CD8-positive, alpha-beta memory T cell (primary cell): ENCODE data around the gene SPATA17. TPM values are rescaled to one million over a fixed set of nuclear protein-coding genes. Genes with fewer than 3 reads are reported as not detected.

Experiments used
- CTCF ChIA-PET: fragments of 350-600 bp; sonication (Branson Sonifier 250); formaldehyde crosslinking; loops from one replicate; lab custom pipeline; 2021; ENCODE audit warnings: antibody characterized with exemption; lab: Charles Lee
- POLR2A ChIA-PET: fragments of 350-600 bp; sonication (Branson Sonifier 250); formaldehyde crosslinking; loops from one replicate; lab custom pipeline; 2021; ENCODE audit warnings: antibody characterized with exemption; lab: Charles Lee
- DNase-seq, 5 donors: peaks; one replicate each; pipeline versions ENCODE4 v3.0.0 to v3.0.0-alpha.2; 2020 to 2022; ENCODE audit warnings: mixed read lengths in 1 of 5
- H3K27ac ChIP-seq: one replicate; pipeline ENCODE4 v1.7.0; 2013; ENCODE audit warnings: low read depth, mild to moderate bottlenecking, low read length, moderate library complexity
- H3K27me3 ChIP-seq: 2 replicates; pipeline ENCODE4 v1.7.0; 2013; ENCODE audit warnings: low read length, mild to moderate bottlenecking; ENCODE audit not compliant: insufficient read depth, poor library complexity, severe bottlenecking
- H3K36me3 ChIP-seq: 2 replicates; pipeline ENCODE4 v1.7.0; 2013; ENCODE audit warnings: mild to moderate bottlenecking, low read length, moderate library complexity; ENCODE audit not compliant: insufficient read depth
- H3K4me1 ChIP-seq: 2 replicates; pipeline ENCODE4 v1.7.0; 2013; ENCODE audit warnings: mild to moderate bottlenecking, low read length, moderate library complexity; ENCODE audit not compliant: insufficient read depth
- H3K4me3 ChIP-seq: 2 replicates; pipeline ENCODE4 v1.7.0; 2013; ENCODE audit warnings: mild to moderate bottlenecking, low read length
- H3K9me3 ChIP-seq: 2 replicates; pipeline ENCODE4 v1.7.0; 2013; ENCODE audit warnings: mild to moderate bottlenecking, low read length
- H3K27ac Mint-ChIP-seq, 8 donors: one replicate each; pipeline ENCODE4 v1.8.0; 2020 to 2021; ENCODE audit warnings: mixed read lengths in 8 of 8, mild to moderate bottlenecking in 6 of 8, inconsistent platforms in 3 of 8, moderate library complexity in 3 of 8
- H3K27me3 Mint-ChIP-seq, 2 donors: one replicate each; pipeline ENCODE4 v1.8.0; 2020 to 2021; ENCODE audit warnings: mixed read lengths in 2 of 2, mild to moderate bottlenecking in 1 of 2, moderate library complexity in 1 of 2
- H3K36me3 Mint-ChIP-seq, 3 donors: one replicate each; pipeline ENCODE4 v1.8.0; 2020 to 2021; ENCODE audit warnings: mixed read lengths in 3 of 3, inconsistent platforms in 1 of 3, mild to moderate bottlenecking in 1 of 3
- H3K4me1 Mint-ChIP-seq, 3 donors: one replicate each; pipeline ENCODE4 v1.8.0; 2020 to 2021; ENCODE audit warnings: mixed read lengths in 3 of 3, inconsistent platforms in 1 of 3, mild to moderate bottlenecking in 1 of 3
- H3K4me3 Mint-ChIP-seq, 7 donors: one replicate each; pipeline ENCODE4 v1.8.0; 2020 to 2021; ENCODE audit warnings: mixed read lengths in 7 of 7, mild to moderate bottlenecking in 6 of 7, moderate library complexity in 4 of 7, inconsistent platforms in 2 of 7
- H3K9me3 Mint-ChIP-seq, 5 donors: one replicate each; pipeline ENCODE4 v1.8.0; 2020 to 2022; ENCODE audit warnings: mixed read lengths in 5 of 5, mild to moderate bottlenecking in 3 of 5, moderate library complexity in 2 of 5, inconsistent platforms in 1 of 5
- polyA plus RNA-seq: library from polyadenylated mRNA; unstranded; fragments of 300-500 nt; fragmentation: Illumina TruSeq; gene quantifications from one replicate; pipeline ENCODE4 v1.2.3, GENCODE V29; 2021
- total RNA-seq, 2 experiments: library from RNA; stranded (reverse); gene quantifications; one replicate each; pipeline ENCODE4 v1.2.3, GENCODE V29; 2021

SPATA17 gene
- total and polyA plus RNA-seq, 3 experiments from 2014 or later, result 0.33 TPM; not detected in 2

- Mint-ChIP-seq H3K4me1 (no peaks in the 10 kb centered on the region), H3K27ac (no peak overlapping the region), H3K4me3 (no peak overlapping the region), H3K36me3 (no peaks in the 10 kb centered on the region), H3K27me3 (peaks cover 0 to 4% of the 10 kb centered on the region in 2 donors), H3K9me3 (peaks cover 2 to 23% (median 5%) of the 10 kb centered on the region in 5 donors)
- H3K9me3 ChIP-seq, result no peaks in the 10 kb centered on the region
- POLR2A ChIA-PET, result no interaction called here
- H3K36me3 ChIP-seq, result no peaks in the 10 kb centered on the region
- H3K4me3 ChIP-seq, result no peak overlapping the region
- no peak for DNase-seq
- no peaks in the 10 kb centered on the region for H3K4me1 ChIP-seq
- no peaks in the 10 kb centered on the region for H3K27me3 ChIP-seq
- CTCF ChIA-PET, result no interaction called here
- no peak overlapping the region for H3K27ac ChIP-seq
These were observed 257.2 kb downstream of the SPATA17 start for GRCh38 chr1:217888328-217888727.

- peaks cover 0 to 4% of the 10 kb centered on the region in 2 donors for H3K27me3 Mint-ChIP-seq
- no peaks in the 10 kb centered on the region for H3K36me3 ChIP-seq
- ChIA-PET CTCF (no interaction called here), POLR2A (no interaction called here)
- no peak overlapping the region for H3K4me3 Mint-ChIP-seq
- peaks cover under 1 to 20% (median 5%) of the 10 kb centered on the region in 5 donors for H3K9me3 Mint-ChIP-seq
- no peak overlapping the region for H3K4me3 ChIP-seq
- H3K27ac Mint-ChIP-seq, result no peak overlapping the region
- H3K4me1 Mint-ChIP-seq, result no peaks in the 10 kb centered on the region
- H3K27ac ChIP-seq, result no peak overlapping the region
- H3K9me3 ChIP-seq, result no peaks in the 10 kb centered on the region
- H3K27me3 ChIP-seq, result no peaks in the 10 kb centered on the region
- no peak for DNase-seq
- no peaks in the 10 kb centered on the region for H3K4me1 ChIP-seq
- H3K36me3 Mint-ChIP-seq, result no peaks in the 10 kb centered on the region
These were observed 258.3 kb downstream of the SPATA17 start for GRCh38 chr1:217889401-217889800.

DNA sequence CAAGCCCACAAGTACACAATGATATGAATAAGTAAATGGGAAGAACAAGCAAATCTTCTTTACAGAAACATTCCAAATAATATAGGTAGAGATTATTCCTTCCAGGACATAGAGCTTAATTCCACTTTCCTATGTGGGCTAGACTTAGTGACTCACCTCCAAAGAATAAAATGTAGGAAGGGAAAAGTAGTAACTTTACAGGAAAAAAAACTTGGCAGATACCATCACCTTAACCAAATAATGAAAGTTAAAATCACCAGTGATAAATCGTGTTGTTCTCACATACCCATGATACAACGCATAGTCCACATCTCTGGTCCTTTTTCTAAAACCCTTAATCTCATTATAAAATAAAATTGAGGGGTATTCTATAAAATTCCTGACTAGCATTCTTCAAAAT, 260.8 kb downstream of the SPATA17 start:
- Histone ChIP-seq H3K9me3 (no peaks in the 10 kb centered on the region), H3K27me3 (no peaks in the 10 kb centered on the region), H3K4me3 (no peak overlapping the region), H3K27ac (no peak overlapping the region), H3K4me1 (no peaks in the 10 kb centered on the region), H3K36me3 (no peaks in the 10 kb centered on the region)
- DNase-seq, result no peak
- Mint-ChIP-seq H3K36me3 (no peaks in the 10 kb centered on the region), H3K27ac (no peak overlapping the region), H3K4me1 (no peaks in the 10 kb centered on the region), H3K9me3 (peaks cover 0 to 20% (median 5%) of the 10 kb centered on the region in 5 donors), H3K4me3 (no peak overlapping the region), H3K27me3 (peaks cover 0 to 4% of the 10 kb centered on the region in 2 donors)
- POLR2A ChIA-PET, result no interaction called here
- CTCF ChIA-PET, result no interaction called here

DNA sequence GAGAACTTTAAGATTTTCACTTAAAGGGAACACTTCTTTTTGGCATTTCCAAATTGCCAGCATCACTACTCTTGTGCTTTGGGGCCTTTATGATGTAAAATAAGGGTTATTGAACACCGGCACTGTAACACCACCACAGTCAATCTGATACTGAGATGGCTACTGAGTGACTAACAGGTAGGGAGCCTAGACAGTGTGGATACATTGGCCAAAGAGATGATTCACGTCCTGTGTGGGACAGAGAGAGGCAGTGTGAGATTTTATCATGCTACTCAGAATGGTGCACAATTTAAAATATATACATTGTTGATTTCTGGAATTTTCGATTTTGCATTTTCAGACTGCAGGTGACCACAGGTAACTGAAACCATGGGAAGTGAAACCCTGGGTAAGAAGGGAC, 261.6 kb downstream of the SPATA17 start:
- H3K27ac Mint-ChIP-seq, result no peak overlapping the region
- peaks cover 0 to under 1% of the 10 kb centered on the region in 2 donors for H3K27me3 Mint-ChIP-seq
- Histone ChIP-seq H3K36me3 (no peaks in the 10 kb centered on the region), H3K4me1 (no peaks in the 10 kb centered on the region), H3K4me3 (no peak overlapping the region), H3K27me3 (no peaks in the 10 kb centered on the region), H3K9me3 (no peaks in the 10 kb centered on the region), H3K27ac (no peak overlapping the region)
- ChIA-PET CTCF (no interaction called here), POLR2A (no interaction called here)
- H3K9me3 Mint-ChIP-seq, result peaks cover 0 to 20% (median 4%) of the 10 kb centered on the region in 5 donors
- H3K4me3 Mint-ChIP-seq, result no peak overlapping the region
- DNase-seq, result no peak
- no peaks in the 10 kb centered on the region for H3K36me3 Mint-ChIP-seq
- H3K4me1 Mint-ChIP-seq, result no peaks in the 10 kb centered on the region

DNA sequence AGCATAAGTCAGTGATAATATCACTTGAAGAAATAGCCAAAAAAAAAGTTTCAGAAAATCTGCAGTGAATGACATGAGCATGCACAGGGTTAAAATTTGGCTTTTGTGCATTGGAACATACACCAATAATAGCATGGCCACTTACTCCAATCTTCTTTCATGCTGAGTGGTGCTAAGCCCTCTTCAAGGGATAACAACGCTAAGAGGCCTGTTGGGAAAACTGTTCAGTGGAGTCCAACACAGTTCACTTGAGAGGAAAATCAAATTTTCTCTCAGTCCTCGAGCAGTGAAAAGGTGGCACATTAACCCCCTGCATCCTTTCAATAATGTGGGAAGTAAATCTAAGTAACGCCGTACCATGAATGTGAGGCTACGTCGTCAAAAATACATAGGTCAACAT, 264.7 kb downstream of the SPATA17 start:
- no peaks in the 10 kb centered on the region for H3K36me3 Mint-ChIP-seq

DNA sequence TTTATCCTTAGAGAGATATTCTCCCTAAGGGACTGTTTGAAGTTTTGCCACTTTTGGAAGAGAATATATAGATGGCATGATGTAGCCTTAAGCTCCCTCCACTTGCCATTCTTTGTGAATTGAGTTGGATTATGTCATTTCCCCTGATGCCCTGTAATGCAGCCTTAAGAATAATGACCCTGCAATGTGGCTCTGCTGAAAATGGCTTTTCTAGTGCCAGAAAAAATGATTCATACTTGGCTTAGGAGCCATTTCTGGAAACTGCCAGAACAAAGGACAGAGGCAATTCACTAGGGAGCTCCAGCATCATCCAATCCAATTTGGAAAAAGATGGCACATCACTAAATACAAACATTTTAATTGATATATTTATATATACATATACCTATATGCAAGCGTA, 265.3 kb downstream of the SPATA17 start:
- no peaks in the 10 kb centered on the region for H3K27me3 Mint-ChIP-seq
- no peaks in the 10 kb centered on the region for H3K27me3 ChIP-seq
- no peak overlapping the region for H3K27ac Mint-ChIP-seq
- POLR2A ChIA-PET, result no interaction called here
- CTCF ChIA-PET, result no interaction called here
- no peaks in the 10 kb centered on the region for H3K4me1 Mint-ChIP-seq
- H3K27ac ChIP-seq, result no peak overlapping the region
- H3K4me1 ChIP-seq, result no peaks in the 10 kb centered on the region
- no peaks in the 10 kb centered on the region for H3K9me3 ChIP-seq
- no peak overlapping the region for H3K4me3 Mint-ChIP-seq
- no peaks in the 10 kb centered on the region for H3K36me3 ChIP-seq
- no peak for DNase-seq
- peaks cover 0 to 4% (median 3%) of the 10 kb centered on the region in 5 donors for H3K9me3 Mint-ChIP-seq
- H3K36me3 Mint-ChIP-seq, result no peaks in the 10 kb centered on the region
- H3K4me3 ChIP-seq, result no peak overlapping the region

More for the DNA sequence above, 264.7 kb downstream of the SPATA17 start:
- ChIA-PET CTCF (no interaction called here), POLR2A (no interaction called here)
- Histone ChIP-seq H3K4me3 (no peak overlapping the region), H3K36me3 (no peaks in the 10 kb centered on the region), H3K4me1 (no peaks in the 10 kb centered on the region), H3K27me3 (no peaks in the 10 kb centered on the region), H3K27ac (no peak overlapping the region), H3K9me3 (no peaks in the 10 kb centered on the region)
- H3K27me3 Mint-ChIP-seq, result no peaks in the 10 kb centered on the region
- no peak overlapping the region for H3K27ac Mint-ChIP-seq
- H3K4me1 Mint-ChIP-seq, result no peaks in the 10 kb centered on the region
- DNase-seq, result no peak
- H3K9me3 Mint-ChIP-seq, result peaks cover 0 to 9% (median 3%) of the 10 kb centered on the region in 5 donors
- H3K4me3 Mint-ChIP-seq, result no peak overlapping the region

DNA sequence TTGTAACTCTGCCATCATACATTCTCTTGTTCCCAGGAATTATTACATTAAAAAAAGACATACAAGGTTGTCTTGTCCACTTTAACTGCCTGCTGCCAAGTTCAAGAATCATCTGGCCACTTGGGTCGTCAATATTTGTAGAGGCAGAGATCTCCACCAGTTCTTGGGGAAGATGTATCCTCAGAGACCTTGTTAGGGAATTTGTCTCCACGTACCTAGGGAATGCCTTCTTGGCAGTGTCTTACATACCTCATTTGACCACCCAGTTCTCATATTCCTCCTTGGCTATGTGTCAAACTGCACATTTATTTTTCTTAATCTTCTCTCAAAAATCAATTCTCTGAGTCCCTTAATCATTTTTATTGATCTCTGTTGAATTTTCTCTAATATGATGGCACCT, 266.0 kb downstream of the SPATA17 start:
- no peak overlapping the region for H3K27ac Mint-ChIP-seq
- ChIA-PET CTCF (no interaction called here), POLR2A (no interaction called here)
- no peaks in the 10 kb centered on the region for H3K27me3 Mint-ChIP-seq
- H3K36me3 Mint-ChIP-seq, result no peaks in the 10 kb centered on the region
- Histone ChIP-seq H3K9me3 (no peaks in the 10 kb centered on the region), H3K4me1 (no peaks in the 10 kb centered on the region), H3K27ac (no peak overlapping the region), H3K27me3 (no peaks in the 10 kb centered on the region), H3K4me3 (no peak overlapping the region), H3K36me3 (no peaks in the 10 kb centered on the region)
- DNase-seq, result no peak
- peaks cover 0 to 4% (median 3%) of the 10 kb centered on the region in 5 donors for H3K9me3 Mint-ChIP-seq
- no peaks in the 10 kb centered on the region for H3K4me1 Mint-ChIP-seq
- no peak overlapping the region for H3K4me3 Mint-ChIP-seq

- ChIA-PET POLR2A (no interaction called here), CTCF (no interaction called here)
- Mint-ChIP-seq H3K27me3 (no peaks in the 10 kb centered on the region), H3K9me3 (peaks cover 0 to 4% (median 2%) of the 10 kb centered on the region in 5 donors), H3K4me1 (no peaks in the 10 kb centered on the region), H3K4me3 (no peak overlapping the region), H3K36me3 (no peaks in the 10 kb centered on the region), H3K27ac (no peak overlapping the region)
- no peak overlapping the region for H3K4me3 ChIP-seq
- no peaks in the 10 kb centered on the region for H3K9me3 ChIP-seq
- no peak for DNase-seq
- no peak overlapping the region for H3K27ac ChIP-seq
- no peaks in the 10 kb centered on the region for H3K27me3 ChIP-seq
- no peaks in the 10 kb centered on the region for H3K4me1 ChIP-seq
- H3K36me3 ChIP-seq, result no peaks in the 10 kb centered on the region
These were observed 268.5 kb downstream of the SPATA17 start for GRCh38 chr1:217899614-217900013.

GRCh38 chr1:217907504-217907903, 276.4 kb downstream of the SPATA17 start:
- Histone ChIP-seq H3K27me3 (no peaks in the 10 kb centered on the region), H3K4me1 (no peaks in the 10 kb centered on the region), H3K9me3 (no peaks in the 10 kb centered on the region), H3K27ac (no peak overlapping the region), H3K36me3 (no peaks in the 10 kb centered on the region), H3K4me3 (no peak overlapping the region)
- no peaks in the 10 kb centered on the region for H3K4me1 Mint-ChIP-seq
- peaks cover 0 to 17% (median 7%) of the 10 kb centered on the region in 5 donors for H3K9me3 Mint-ChIP-seq
- no peak overlapping the region for H3K4me3 Mint-ChIP-seq
- ChIA-PET POLR2A (no interaction called here), CTCF (no interaction called here)
- H3K27ac Mint-ChIP-seq, result no peak overlapping the region
- no peaks in the 10 kb centered on the region for H3K36me3 Mint-ChIP-seq
- H3K27me3 Mint-ChIP-seq, result no peaks in the 10 kb centered on the region
- DNase-seq, result no peak
